Common myeloid progenitor, CD34-positive (primary cell): Measurements from ENCODE around the gene FGF2.
"Not testable (repeated sequence)": the region's sequence is repeated elsewhere in the genome, so short reads cannot be mapped to it uniquely, and the experiment has no call there.

Experiments used
- CTCF ChIA-PET: fragments of 350-600 bp; sonication (Branson Sonifier 250); formaldehyde crosslinking; loops from one replicate; lab custom pipeline; 2021; ENCODE audit warnings: antibody characterized with exemption; lab: Charles Lee
- POLR2A ChIA-PET: fragments of 350-600 bp; sonication (Branson Sonifier 250); formaldehyde crosslinking; loops from one replicate; lab custom pipeline; 2021; ENCODE audit warnings: antibody characterized with exemption; lab: Charles Lee
- DNase-seq, 3 donors: peaks; one replicate each; pipeline versions ENCODE4 v3.0.0 to v3.0.0-alpha.2; 2013
- H3K27ac ChIP-seq, 2 experiments: 1 replicate in 1 of 2; 2 replicates in 1 of 2; pipeline ENCODE4 v1.7.0; 2013; ENCODE audit warnings: inconsistent platforms in 2 of 2, low read length in 2 of 2, mild to moderate bottlenecking in 2 of 2, low read depth in 1 of 2, moderate library complexity in 1 of 2; ENCODE audit not compliant: severe bottlenecking in 2 of 2, insufficient read depth in 1 of 2, poor library complexity in 1 of 2
- H3K27me3 ChIP-seq, 5 experiments: replicated peaks in 2 of 5; 1 replicate in 3 of 5; 2 replicates in 2 of 5; pipeline versions ENCODE4 v1.6.1 to v1.7.0; 2013; ENCODE audit warnings: low read length in 4 of 5, mild to moderate bottlenecking in 2 of 5, moderate library complexity in 2 of 5, inconsistent platforms in 1 of 5; ENCODE audit not compliant: insufficient read depth in 5 of 5, control insufficient read depth in 4 of 5
- H3K36me3 ChIP-seq, 4 experiments: 1 replicate in 2 of 4; 2 replicates in 2 of 4; pipeline versions ENCODE4 v1.6.1 to v1.7.0; 2013; ENCODE audit warnings: low read length in 3 of 4, control low read depth in 1 of 4, mild to moderate bottlenecking in 1 of 4; ENCODE audit not compliant: control insufficient read depth in 4 of 4, insufficient read depth in 4 of 4
- H3K4me1 ChIP-seq, 4 experiments: 1 replicate in 3 of 4; 2 replicates in 1 of 4; pipeline versions ENCODE4 v1.6.1 to v1.7.1; 2013; ENCODE audit warnings: low read length in 3 of 4, mild to moderate bottlenecking in 3 of 4, control low read depth in 1 of 4, inconsistent platforms in 1 of 4, moderate library complexity in 1 of 4; ENCODE audit not compliant: control insufficient read depth in 4 of 4, insufficient read depth in 4 of 4; ENCODE audit errors: control extremely low read depth in 1 of 4
- H3K4me3 ChIP-seq, 7 experiments: 1 replicate in 4 of 7; 2 replicates in 3 of 7; pipeline versions ENCODE4 v1.5.1 to v1.7.0; 2013; ENCODE audit warnings: mild to moderate bottlenecking in 7 of 7, low read length in 6 of 7, moderate library complexity in 6 of 7, inconsistent platforms in 2 of 7, low read depth in 2 of 7, control low read depth in 1 of 7; ENCODE audit not compliant: insufficient read depth in 4 of 7, control insufficient read depth in 1 of 7; ENCODE audit errors: extremely low read depth in 1 of 7
- H3K9me3 ChIP-seq, 5 experiments: 1 replicate in 4 of 5; 2 replicates in 1 of 5; pipeline versions ENCODE4 v1.6.1 to v1.7.1; 2013; ENCODE audit warnings: low read length in 4 of 5, mild to moderate bottlenecking in 2 of 5, inconsistent platforms in 1 of 5, low read depth in 1 of 5, moderate library complexity in 1 of 5; ENCODE audit not compliant: control insufficient read depth in 4 of 5, insufficient read depth in 2 of 5; ENCODE audit errors: control extremely low read depth in 1 of 5
- WGBS: methylation state at CpG from one replicate; pipeline ENCODE4 v1.1.5; 2013; ENCODE audit not compliant: insufficient coverage; 5-methylcytosine and 5-hydroxymethylcytosine counted together

The FGF2 gene

DNA sequence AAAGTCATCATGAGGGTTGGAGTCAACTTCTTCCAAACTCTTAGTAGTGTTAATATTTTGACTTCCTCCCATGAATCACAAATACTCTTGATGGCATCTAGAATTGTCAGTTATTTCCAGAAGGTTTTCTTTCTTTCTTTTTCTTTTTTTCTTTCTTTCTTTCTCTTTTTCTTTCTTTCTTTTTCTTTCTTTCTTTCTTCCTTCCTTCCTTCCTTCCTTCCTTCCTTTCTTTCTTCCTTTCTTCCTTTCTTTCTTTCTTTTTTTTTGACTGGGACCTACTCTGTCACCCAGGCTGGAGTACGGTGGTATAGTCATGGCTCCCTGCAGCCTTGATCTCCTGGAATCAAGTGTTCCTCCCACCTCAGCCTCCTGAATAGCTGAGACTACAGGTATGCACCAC, 17.8 kb downstream of the FGF2 start:
- H3K4me1 ChIP-seq, H3K9me3 ChIP-seq, H3K27me3 ChIP-seq, H3K4me3 ChIP-seq, CTCF ChIA-PET, DNase-seq, POLR2A ChIA-PET, H3K27ac ChIP-seq, H3K36me3 ChIP-seq: not testable (repeated sequence)
- WGBS, result 100% methylated on average over 1 of the region's 1 CpG

DNA sequence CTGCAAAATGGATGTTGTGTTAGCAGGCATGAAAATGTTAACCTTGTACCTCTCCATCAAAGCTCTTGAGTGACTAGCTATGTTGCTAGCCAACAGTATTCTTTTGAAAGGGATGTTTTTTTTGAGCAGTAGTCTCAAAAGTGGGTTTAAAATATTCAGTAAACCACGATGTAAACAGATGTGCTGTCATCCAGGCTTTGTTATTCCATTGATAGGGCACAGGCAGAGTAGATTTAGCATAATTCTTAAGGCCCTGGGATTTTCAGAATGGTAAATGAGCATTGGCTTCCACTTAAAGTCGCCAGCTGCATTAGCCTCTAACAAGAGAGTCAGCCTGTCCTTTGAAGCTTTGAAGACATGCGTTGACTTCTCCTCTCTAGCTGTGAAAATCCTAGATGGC, 18.4 kb downstream of the FGF2 start:
- H3K4me3 ChIP-seq, result no peak overlapping the region
- ChIA-PET CTCF (no interaction called here), POLR2A (no interaction called here)
- H3K36me3 ChIP-seq, result no peaks in the 10 kb centered on the region
- WGBS, result 100% methylated on average over 3 of the region's 3 CpGs
- no peaks in the 10 kb centered on the region for H3K9me3 ChIP-seq
- H3K27ac ChIP-seq, result no peak overlapping the region
- no peak for DNase-seq
- H3K27me3 ChIP-seq, result no peaks in the 10 kb centered on the region
- H3K4me1 ChIP-seq, result no peaks in the 10 kb centered on the region

DNA sequence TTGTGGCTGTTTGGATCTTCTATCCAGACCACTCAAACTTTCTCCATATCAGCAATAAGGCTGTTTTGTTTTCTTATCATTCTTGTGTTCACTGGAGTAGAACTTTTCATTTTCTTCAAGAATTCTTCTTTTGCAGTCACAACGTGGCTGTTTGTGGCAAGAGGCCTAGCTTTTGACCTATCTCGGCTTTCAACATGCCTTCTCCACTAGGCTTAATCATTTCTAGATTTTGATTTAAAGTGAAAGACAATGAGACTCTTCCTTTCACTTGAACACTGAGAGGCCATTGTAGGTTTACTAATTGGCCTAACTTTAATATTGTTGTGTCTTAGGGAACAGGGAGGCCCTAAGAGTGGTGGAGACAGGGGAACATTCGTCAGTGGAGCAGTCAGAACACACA, 19.1 kb downstream of the FGF2 start:
- no peak overlapping the region for H3K27ac ChIP-seq
- H3K4me1 ChIP-seq, result no peaks in the 10 kb centered on the region
- no peaks in the 10 kb centered on the region for H3K27me3 ChIP-seq
- H3K4me3 ChIP-seq, result no peak overlapping the region
- no peak for DNase-seq
- WGBS, result 100% methylated on average over 2 of the region's 3 CpGs
- CTCF ChIA-PET, result no interaction called here
- no peaks in the 10 kb centered on the region for H3K9me3 ChIP-seq
- no peaks in the 10 kb centered on the region for H3K36me3 ChIP-seq
- POLR2A ChIA-PET, result no interaction called here

DNA sequence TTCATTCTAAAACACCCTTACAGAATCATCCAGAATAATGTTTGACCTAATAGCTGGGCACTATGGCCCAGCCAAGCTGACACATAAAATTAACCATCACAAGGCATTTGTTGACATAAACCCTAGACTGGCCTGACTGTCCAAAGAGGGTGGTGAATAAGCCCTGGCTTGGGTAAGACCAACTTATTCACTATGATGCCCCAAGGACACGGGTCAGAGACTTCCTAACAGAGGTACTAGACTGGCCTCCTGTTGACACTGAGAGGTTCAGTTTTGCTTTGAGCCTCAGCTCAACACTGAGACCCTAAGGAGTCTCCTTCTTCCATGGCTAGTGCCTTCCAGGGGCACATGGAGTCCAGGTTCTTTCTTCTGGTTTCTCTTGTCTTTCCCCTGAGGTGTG, 21.3 kb downstream of the FGF2 start:
- no peaks in the 10 kb centered on the region for H3K4me1 ChIP-seq
- H3K27ac ChIP-seq, result no peak overlapping the region

DNA sequence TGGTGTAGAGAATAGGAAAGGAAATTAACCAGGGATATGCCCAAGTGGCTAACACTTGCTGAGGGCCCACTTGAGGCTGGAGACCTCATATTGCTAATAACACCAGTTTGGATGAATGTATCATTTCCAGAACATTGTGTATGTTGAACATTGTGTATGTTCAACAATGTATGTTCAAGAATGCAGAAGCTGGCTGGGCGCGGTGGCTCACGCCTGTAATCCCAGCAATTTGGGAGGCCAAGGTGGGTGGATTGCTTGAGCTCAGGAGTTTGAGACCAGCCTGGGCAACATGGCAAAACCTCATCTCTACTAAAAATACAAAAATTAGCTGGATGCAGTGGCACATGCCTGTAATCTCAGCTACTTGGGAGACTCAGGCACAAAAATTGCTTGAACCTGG, 23.2 kb downstream of the FGF2 start:
- POLR2A ChIA-PET, H3K9me3 ChIP-seq, H3K4me1 ChIP-seq, H3K4me3 ChIP-seq, H3K36me3 ChIP-seq, H3K27me3 ChIP-seq, H3K27ac ChIP-seq, DNase-seq: not testable (repeated sequence)
- WGBS, result no CpG with 5 or more reads among the region's 3 CpGs
- CTCF ChIA-PET, result interaction anchor here (0.8 kb wide), 1 partner anchor 64 kb away, joined by 3 read pairs; no protein-coding TSS in a partner anchor

More for the DNA sequence above, 21.3 kb downstream of the FGF2 start:
- ChIA-PET CTCF (no interaction called here), POLR2A (no interaction called here)
- no peaks in the 10 kb centered on the region for H3K27me3 ChIP-seq
- no peaks in the 10 kb centered on the region for H3K9me3 ChIP-seq
- DNase-seq, result no peak
- no peaks in the 10 kb centered on the region for H3K36me3 ChIP-seq
- H3K4me3 ChIP-seq, result no peak overlapping the region
- 100% methylated on average over 1 of the region's 1 CpG for WGBS

DNA sequence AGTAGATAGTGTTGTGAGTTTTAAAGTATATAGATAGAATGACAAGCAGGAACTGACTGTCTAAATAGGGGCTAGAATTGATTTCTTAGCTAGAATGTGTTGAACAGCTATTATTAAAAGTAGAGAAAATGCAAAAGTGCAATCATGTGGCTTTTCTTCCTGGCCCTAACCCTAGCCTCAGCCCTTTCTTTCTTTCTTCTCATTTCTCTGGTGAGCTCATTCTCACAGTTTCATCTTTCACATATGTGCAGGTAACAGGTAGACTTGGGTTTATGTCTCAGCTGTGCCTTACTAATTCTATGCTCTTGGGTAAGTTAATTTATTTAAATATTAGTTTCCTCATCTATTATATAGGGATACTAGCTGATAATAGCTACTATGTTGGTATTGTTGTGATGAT, 24.9 kb downstream of the FGF2 start:
- no peak overlapping the region for H3K4me3 ChIP-seq
- POLR2A ChIA-PET, result interaction anchor here (1.2 kb wide), 1 partner anchor 114 kb away, joined by 3 read pairs; no protein-coding TSS in a partner anchor
- H3K27me3 ChIP-seq, result no peaks in the 10 kb centered on the region
- H3K36me3 ChIP-seq, result no peaks in the 10 kb centered on the region
- CTCF ChIA-PET, result no interaction called here
- no peaks in the 10 kb centered on the region for H3K4me1 ChIP-seq
- H3K9me3 ChIP-seq, result no peaks in the 10 kb centered on the region
- no peak for DNase-seq
- no peak overlapping the region for H3K27ac ChIP-seq

DNA sequence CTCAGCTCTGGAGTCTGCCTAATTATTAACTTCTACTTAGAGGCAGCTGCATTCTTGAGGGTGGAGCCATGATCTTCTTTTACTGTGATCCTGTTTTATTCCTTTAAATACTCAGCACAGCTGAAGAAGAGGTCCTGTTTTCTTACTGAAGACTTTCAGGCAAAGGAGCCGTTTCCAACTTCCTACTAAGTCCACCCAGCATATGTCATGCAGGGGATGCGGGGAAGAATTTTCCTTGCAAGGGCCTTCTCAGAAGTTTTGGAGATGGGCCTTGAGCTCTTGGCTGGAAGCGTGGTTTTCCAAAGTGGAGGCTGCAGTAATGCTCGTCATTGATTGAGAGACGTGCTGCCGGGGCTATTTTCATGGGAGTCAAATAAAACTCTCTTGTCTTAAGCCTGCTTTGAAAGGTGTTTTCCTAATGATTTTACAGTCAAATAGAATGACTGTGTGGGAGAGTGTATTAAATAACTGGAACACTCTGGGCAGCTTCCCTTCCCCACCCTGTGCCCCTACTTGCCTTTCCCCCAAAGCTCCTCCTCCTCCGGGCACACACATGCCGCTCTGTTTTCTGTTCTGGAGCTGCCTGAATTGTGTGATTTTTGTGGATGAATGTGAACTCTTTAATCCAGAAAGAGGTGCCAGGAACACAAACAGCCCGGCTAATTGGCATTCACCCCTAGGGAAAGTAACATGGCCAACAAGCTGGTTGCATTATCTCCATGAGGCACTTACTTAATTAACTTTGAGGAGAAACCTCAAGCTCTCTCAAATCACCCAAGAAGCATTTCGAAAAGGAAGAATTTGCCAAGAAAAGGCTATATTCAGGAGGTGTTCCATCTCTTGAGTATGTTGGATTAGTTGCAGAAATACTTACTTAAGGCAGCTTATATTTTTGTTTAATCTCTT, 28.1 kb downstream of the FGF2 start:
- DNase-seq, result no peak
- POLR2A ChIA-PET, result no interaction called here
- WGBS, result 96% methylated on average over 8 of the region's 10 CpGs
- CTCF ChIA-PET, result interaction anchor here (1.0 to 1.7 kb wide), 3 partner anchors 17 to 109 kb away, joined by 3 read pairs; no protein-coding TSS in a partner anchor
- Histone ChIP-seq H3K9me3 (no peaks in the 10 kb centered on the region), H3K27ac (no peak overlapping the region), H3K27me3 (no peaks in the 10 kb centered on the region), H3K4me3 (no peak overlapping the region), H3K36me3 (no peaks in the 10 kb centered on the region), H3K4me1 (no peaks in the 10 kb centered on the region)
